Endothelial cell of umbilical vein (primary cell): ENCODE data around the gene EXOC7. TPM values are rescaled to one million over a fixed set of nuclear protein-coding genes. Genes with fewer than 3 reads are reported as not detected.

Experiments
- BruUV-seq: library from RNA; stranded (reverse); fragments of 400-500 nt; replicated peaks from 2 replicates; lab custom pipeline; 2021; lab: Mats Ljungman, UMichigan
- CTCF ChIA-PET: fragments of 300-600, 350-600 bp; sonication (Branson Sonifier 250); formaldehyde crosslinking; loops from one replicate; lab custom pipeline; 2021; ENCODE audit warnings: antibody characterized with exemption, inconsistent platforms; lab: Charles Lee
- POLR2A ChIA-PET: fragments of 300-600, 350-600 bp; sonication (Branson Sonifier 250); formaldehyde crosslinking; loops from one replicate; lab custom pipeline; 2021; ENCODE audit warnings: antibody characterized with exemption, inconsistent platforms; lab: Charles Lee
- DNase-seq: peaks from one replicate; pipeline ENCODE4 v3.0.0-alpha.2; 2011; ENCODE audit warnings: low read depth, low spot score
- FAIRE-seq: peaks from 2 replicates; lab custom pipeline; 2011; peaks lifted over from hg19 to GRCh38; lab: Jason Lieb, UNC
- H2AFZ ChIP-seq: 2 replicates; pipeline ENCODE4 v1.6.0; 2012; ENCODE audit warnings: low read depth, low read length, control low read depth, inconsistent platforms
- H3K27ac ChIP-seq: 2 replicates; pipeline ENCODE4 v1.5.1; 2011; ENCODE audit warnings: low read depth, mild to moderate bottlenecking, control low read depth, low read length, moderate library complexity; ENCODE audit not compliant: insufficient read depth
- H3K27me3 ChIP-seq, 2 experiments: 2 replicates each; pipeline versions ENCODE4 v1.6.0 to v1.6.1; 2011; ENCODE audit warnings: low read length in 2 of 2, mixed read lengths in 1 of 2; ENCODE audit not compliant: control insufficient read depth in 2 of 2, insufficient read depth in 2 of 2
- H3K36me3 ChIP-seq, 2 experiments: 2 replicates in 1 of 2; 3 replicates in 1 of 2; pipeline ENCODE4 v1.5.1; 2011; ENCODE audit warnings: low read length in 2 of 2, mild to moderate bottlenecking in 1 of 2, moderate library complexity in 1 of 2; ENCODE audit not compliant: control insufficient read depth in 2 of 2, insufficient read depth in 2 of 2; ENCODE audit errors: extremely low read depth in 1 of 2
- H3K4me1 ChIP-seq: 3 replicates; pipeline ENCODE4 v1.5.1; 2011; ENCODE audit warnings: mild to moderate bottlenecking, low read length; ENCODE audit not compliant: control insufficient read depth, insufficient read depth; ENCODE audit errors: extremely low read depth
- H3K4me2 ChIP-seq: 2 replicates; pipeline ENCODE4 v1.6.1; 2011; ENCODE audit warnings: low read length, control low read depth, mixed read lengths; ENCODE audit not compliant: insufficient read depth
- H3K4me3 ChIP-seq, 3 experiments: fragments of 200-600 bp in 1 of 3; sonication (generic), shearing (Covaris generic) in 1 of 3; replicated peaks in 1 of 3; 2 replicates each; pipeline ENCODE4 v1.5.1; 2011 to 2016; ENCODE audit warnings: control low read depth in 3 of 3, low read length in 3 of 3, mild to moderate bottlenecking in 2 of 3, inconsistent platforms in 1 of 3, low read depth in 1 of 3, moderate library complexity in 1 of 3; ENCODE audit not compliant: insufficient read depth in 1 of 3
- H3K79me2 ChIP-seq: 2 replicates; pipeline ENCODE4 v1.6.0; 2012; ENCODE audit warnings: low read length, inconsistent platforms; ENCODE audit not compliant: control insufficient read depth, insufficient read depth
- H3K9ac ChIP-seq: replicated peaks from 2 replicates; pipeline ENCODE3; 2011; ENCODE audit warnings: low read length, control low read depth; ENCODE audit not compliant: insufficient read depth; ENCODE audit errors: extremely low read depth
- H3K9me1 ChIP-seq: replicated peaks from 3 replicates; pipeline ENCODE4 v1.6.0; 2011; ENCODE audit warnings: mild to moderate bottlenecking, low read length; ENCODE audit not compliant: control insufficient read depth, insufficient read depth; ENCODE audit errors: extremely low read depth
- H3K9me3 ChIP-seq: replicated peaks from 2 replicates; pipeline ENCODE4 v1.5.1; 2012; ENCODE audit warnings: low read length, inconsistent platforms; ENCODE audit not compliant: control insufficient read depth, insufficient read depth
- H4K20me1 ChIP-seq: replicated peaks from 2 replicates; pipeline ENCODE3; 2011; ENCODE audit warnings: mild to moderate bottlenecking, low read length; ENCODE audit not compliant: control insufficient read depth, insufficient read depth; ENCODE audit errors: extremely low read depth
- EZH2 ChIP-seq: IDR thresholded peaks from 2 replicates; pipeline ENCODE4 v1.6.1; 2012; ENCODE audit warnings: borderline replicate concordance, low read depth, mild to moderate bottlenecking, moderate library complexity, low read length, inconsistent platforms; ENCODE audit not compliant: severe bottlenecking
- FOS ChIP-seq: IDR thresholded peaks from 2 replicates; pipeline ENCODE4 v1.6.1; 2011; ENCODE audit warnings: mild to moderate bottlenecking, low read length, moderate library complexity, borderline replicate concordance; ENCODE audit not compliant: insufficient read depth
- GATA2 ChIP-seq: IDR thresholded peaks from 2 replicates; pipeline ENCODE4 v1.7.0; 2011; ENCODE audit warnings: low read depth, mild to moderate bottlenecking, moderate library complexity, mixed read lengths, low read length; ENCODE audit not compliant: insufficient read length, insufficient read depth
- JUN ChIP-seq: IDR thresholded peaks from 2 replicates; pipeline ENCODE4 v1.6.1; 2011; ENCODE audit warnings: borderline replicate concordance, low read depth; ENCODE audit not compliant: insufficient read length, insufficient read depth
- MYC ChIP-seq: IDR thresholded peaks from one replicate; pipeline ENCODE4 v1.6.1; 2011; ENCODE audit warnings: mild to moderate bottlenecking, low read depth, low read length
- POLR2A ChIP-seq: IDR thresholded peaks from 2 replicates; pipeline ENCODE4 v1.6.1; 2012; ENCODE audit warnings: low read depth, mild to moderate bottlenecking, control low read depth, low read length
- POLR2AphosphoS5 ChIP-seq: IDR thresholded peaks from 2 replicates; pipeline ENCODE4 v1.6.1; 2012; ENCODE audit warnings: low read depth, mild to moderate bottlenecking, control low read depth, low read length, moderate library complexity; ENCODE audit not compliant: insufficient read depth
- dilution Hi-C: fragments of 300-500 bp; cut with MboI; formaldehyde crosslinking; loops from one replicate; pipeline ENCODE4 v1.15.0; 2019; ENCODE audit warnings: low sequenced_read_pairs; ENCODE audit not compliant: extremely low pct_ligation_motif_present
- intact Hi-C: fragments of 100-400 bp; cut with micrococcal nuclease; formaldehyde crosslinking; loops from one replicate; pipeline ENCODE4 v1.10.0; 2022
- polyA plus RNA-seq, 4 experiments: library from polyadenylated mRNA; depleted of rRNA in 3 of 4; stranded (reverse) in 3 of 4; unstranded in 1 of 4; fragments of >200 nt; gene quantifications; 2 replicates each; pipeline versions ENCODE4 v1.2.1 to v1.2.3, GENCODE V29; 2011 to 2012; ENCODE audit warnings: missing spikeins in 1 of 4
- total RNA-seq: library from RNA; stranded (reverse); gene quantifications from 2 replicates; pipeline ENCODE4 v1.2.3, GENCODE V29; 2021
- TF ChIP-seq, protein P1 (sequence below): IDR thresholded peaks from 2 replicates; pipeline ENCODE4 v1.6.1; 2011; ENCODE audit not compliant: insufficient read depth, insufficient read length
- TF ChIP-seq, protein P2 (sequence below), 2 donors: IDR thresholded peaks; 1 replicate in 1 of 2; 2 replicates in 1 of 2; pipeline ENCODE4 v1.5.1; 2011; ENCODE audit warnings: low read length in 2 of 2, mild to moderate bottlenecking in 2 of 2, moderate library complexity in 2 of 2, control low read depth in 1 of 2, inconsistent platforms in 1 of 2, low read depth in 1 of 2; ENCODE audit not compliant: insufficient read depth in 1 of 2; ENCODE audit errors: extremely low read depth in 1 of 2

The EXOC7 gene
- total and polyA plus RNA-seq, 2 donors (not counting 3 experiments of a cell fraction or from before 2014, with no cell fraction given), result 91.5 to 137 TPM

- TF ChIP-seq, protein P1, sequence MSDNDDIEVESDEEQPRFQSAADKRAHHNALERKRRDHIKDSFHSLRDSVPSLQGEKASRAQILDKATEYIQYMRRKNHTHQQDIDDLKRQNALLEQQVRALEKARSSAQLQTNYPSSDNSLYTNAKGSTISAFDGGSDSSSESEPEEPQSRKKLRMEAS, result no peak
- TF ChIP-seq POLR2A, result no peak
- no peak for TF ChIP-seq POLR2AphosphoS5
- no peak for TF ChIP-seq FOS
- TF ChIP-seq, protein P2, sequence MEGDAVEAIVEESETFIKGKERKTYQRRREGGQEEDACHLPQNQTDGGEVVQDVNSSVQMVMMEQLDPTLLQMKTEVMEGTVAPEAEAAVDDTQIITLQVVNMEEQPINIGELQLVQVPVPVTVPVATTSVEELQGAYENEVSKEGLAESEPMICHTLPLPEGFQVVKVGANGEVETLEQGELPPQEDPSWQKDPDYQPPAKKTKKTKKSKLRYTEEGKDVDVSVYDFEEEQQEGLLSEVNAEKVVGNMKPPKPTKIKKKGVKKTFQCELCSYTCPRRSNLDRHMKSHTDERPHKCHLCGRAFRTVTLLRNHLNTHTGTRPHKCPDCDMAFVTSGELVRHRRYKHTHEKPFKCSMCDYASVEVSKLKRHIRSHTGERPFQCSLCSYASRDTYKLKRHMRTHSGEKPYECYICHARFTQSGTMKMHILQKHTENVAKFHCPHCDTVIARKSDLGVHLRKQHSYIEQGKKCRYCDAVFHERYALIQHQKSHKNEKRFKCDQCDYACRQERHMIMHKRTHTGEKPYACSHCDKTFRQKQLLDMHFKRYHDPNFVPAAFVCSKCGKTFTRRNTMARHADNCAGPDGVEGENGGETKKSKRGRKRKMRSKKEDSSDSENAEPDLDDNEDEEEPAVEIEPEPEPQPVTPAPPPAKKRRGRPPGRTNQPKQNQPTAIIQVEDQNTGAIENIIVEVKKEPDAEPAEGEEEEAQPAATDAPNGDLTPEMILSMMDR (IDR thresholded peaks at IDR 0.05; ENCODE audit: extremely low read depth in 1 of 2, insufficient read depth in 1 of 2, low read depth in 1 of 2, low read length in 2 of 2), result no peak
- TF ChIP-seq EZH2, result no peak
- TF ChIP-seq GATA2, result no peak
- no peak for TF ChIP-seq MYC
- TF ChIP-seq JUN, result no peak
- dilution Hi-C loops (no loop called here), intact Hi-C loops (no loop called here)
- no peaks in the 10 kb centered on the region for H4K20me1 ChIP-seq
- no peak overlapping the region for H3K9ac ChIP-seq
- peaks cover 19% of the 10 kb centered on the region for H3K4me1 ChIP-seq
- peak overlapping the region; percentile 63 for H2AFZ ChIP-seq
- no peaks in the 10 kb centered on the region for H3K36me3 ChIP-seq
- DNase-seq (no peak), FAIRE-seq (no peak)
- H3K4me3 ChIP-seq, result no peak overlapping the region
- no TSS peak for BruUV-seq
- CTCF ChIA-PET, result interaction anchor here (1.1 to 2.3 kb wide), 5 partner anchors 21 to 112 kb away, joined by 3 to 9 read pairs (median 4); no protein-coding TSS in a partner anchor
- H3K9me3 ChIP-seq, result no peaks in the 10 kb centered on the region
- no peak overlapping the region for H3K4me2 ChIP-seq
- no peaks in the 10 kb centered on the region for H3K27me3 ChIP-seq
- H3K79me2 ChIP-seq, result no peaks in the 10 kb centered on the region
- H3K27ac ChIP-seq, result no peak overlapping the region
- POLR2A ChIA-PET, result no interaction called here
- H3K9me1 ChIP-seq, result no peaks in the 10 kb centered on the region
Observed at GRCh38 chr17:76146053-76146851, 42.7 kb upstream of the EXOC7 start.
